ENCODE data around the gene SERPINH1. TPM values are rescaled to one million over a fixed set of nuclear protein-coding genes. Genes with fewer than 3 reads are reported as not detected.

The SERPINH1 gene
- total RNA-seq, 3 donors from 2014 or later = 168 to 264 (median 259) TPM

- Histone ChIP-seq H3K9me3 (no peaks in the 10 kb centered on the region), H3K36me3 (no peaks in the 10 kb centered on the region), H3K27ac (no peak overlapping the region), H3K4me1 (no peaks in the 10 kb centered on the region), H3K4me3 (no peak overlapping the region), H3K27me3 (no peaks in the 10 kb centered on the region)
- intact Hi-C loops (cut with DNase I; ENCODE audit: low total_unique reads) = loop anchor here (5.0 kb wide), 1 partner anchor 618 kb away; no protein-coding TSS in a partner anchor
- TF ChIP-seq CTCF (IDR thresholded peaks at IDR 0.05) (no peak), POLR2A (IDR thresholded peaks at IDR 0.05) (no peak), POLR2AphosphoS5 (IDR thresholded peaks at IDR 0.05) (no peak)
- no peak for DNase-seq (ENCODE audit: low spot score in 2 of 2)
Measured at GRCh38 chr11:75578977-75579376, 16.9 kb downstream of the SERPINH1 start.

- no peak for DNase-seq (ENCODE audit: low spot score in 2 of 2)
- H3K27me3 ChIP-seq = no peaks in the 10 kb centered on the region
- H3K4me3 ChIP-seq = no peak overlapping the region
- H3K9me3 ChIP-seq = no peaks in the 10 kb centered on the region
- intact Hi-C loops (cut with DNase I; ENCODE audit: low total_unique reads) = loop anchor here (5.0 kb wide), 1 partner anchor 617 kb away; no protein-coding TSS in a partner anchor
- TF ChIP-seq CTCF (IDR thresholded peaks at IDR 0.05) (no peak), POLR2AphosphoS5 (IDR thresholded peaks at IDR 0.05) (no peak), POLR2A (IDR thresholded peaks at IDR 0.05) (no peak)
- no peaks in the 10 kb centered on the region for H3K4me1 ChIP-seq
- H3K36me3 ChIP-seq = no peaks in the 10 kb centered on the region
- no peak overlapping the region for H3K27ac ChIP-seq
Measured at GRCh38 chr11:75579841-75580240, 17.8 kb downstream of the SERPINH1 start.

- H3K4me1 ChIP-seq = no peaks in the 10 kb centered on the region
- TF ChIP-seq POLR2A (IDR thresholded peaks at IDR 0.05) = no peak
- TF ChIP-seq POLR2AphosphoS5 (IDR thresholded peaks at IDR 0.05) = no peak
- TF ChIP-seq CTCF (IDR thresholded peaks at IDR 0.05) = no peak
- intact Hi-C loops (cut with DNase I; ENCODE audit: low total_unique reads) = no loop called here
- H3K36me3 ChIP-seq = no peaks in the 10 kb centered on the region
- H3K4me3 ChIP-seq = peak overlapping the region in 2 of 3 donors; percentile 66 to 83
- no peak for DNase-seq (ENCODE audit: low spot score in 2 of 2)
- H3K27me3 ChIP-seq = no peaks in the 10 kb centered on the region
- H3K27ac ChIP-seq = peak overlapping the region; percentile 92 to 97
- H3K9me3 ChIP-seq = no peaks in the 10 kb centered on the region
Measured at GRCh38 chr11:75582506-75582894, 20.4 kb downstream of the SERPINH1 start.

- no peaks in the 10 kb centered on the region for H3K9me3 ChIP-seq
- H3K4me3 ChIP-seq = peak overlapping the region; percentile 60 to 83 (median 66)
- H3K4me1 ChIP-seq = no peaks in the 10 kb centered on the region
- intact Hi-C loops (cut with DNase I; ENCODE audit: low total_unique reads) = no loop called here
- H3K36me3 ChIP-seq = no peaks in the 10 kb centered on the region
- peak in 2 of 3 donors; percentile 54 to 61 for TF ChIP-seq CTCF (IDR thresholded peaks at IDR 0.05)
- peak; percentile 21 to 41 (median 33) for TF ChIP-seq POLR2AphosphoS5 (IDR thresholded peaks at IDR 0.05)
- TF ChIP-seq POLR2A (IDR thresholded peaks at IDR 0.05) = peak; percentile 24
- DNase-seq (ENCODE audit: low spot score in 2 of 2) = peak; percentile 39 to 62
- H3K27me3 ChIP-seq = no peaks in the 10 kb centered on the region
- H3K27ac ChIP-seq = peak overlapping the region; percentile 92 to 97
Measured at GRCh38 chr11:75582895-75583717, 21.1 kb downstream of the SERPINH1 start.
